Gastrocnemius medialis (tissue), 4 donors: ENCODE results near the gene DEF6.

Experiments used
- POLR2A ChIP-seq, 2 donors: fragments of 450-650 bp; IDR thresholded peaks; one replicate each; pipeline ENCODE4 v1.6.1; 2017; ENCODE audit warnings: antibody characterized with exemption in 2 of 2, mild to moderate bottlenecking in 2 of 2, moderate library complexity in 2 of 2
- TF ChIP-seq, protein P1 (sequence below), 5 experiments: fragments of 450-650 bp in 3 of 5; fragments of 200-600 bp in 2 of 5; sonication (generic) in 2 of 5; IDR thresholded peaks in 4 of 5; conservative IDR thresholded peaks in 1 of 5; 1 replicate in 4 of 5; 2 replicates in 1 of 5; pipeline ENCODE4 v1.5.1; 2016 to 2019; ENCODE audit warnings: antibody characterized with exemption in 5 of 5, mild to moderate bottlenecking in 3 of 5, moderate library complexity in 3 of 5

GRCh38 chr6:35299674-35300073 lies 2.1 kb downstream of the DEF6 start:
- TF ChIP-seq, protein P1, sequence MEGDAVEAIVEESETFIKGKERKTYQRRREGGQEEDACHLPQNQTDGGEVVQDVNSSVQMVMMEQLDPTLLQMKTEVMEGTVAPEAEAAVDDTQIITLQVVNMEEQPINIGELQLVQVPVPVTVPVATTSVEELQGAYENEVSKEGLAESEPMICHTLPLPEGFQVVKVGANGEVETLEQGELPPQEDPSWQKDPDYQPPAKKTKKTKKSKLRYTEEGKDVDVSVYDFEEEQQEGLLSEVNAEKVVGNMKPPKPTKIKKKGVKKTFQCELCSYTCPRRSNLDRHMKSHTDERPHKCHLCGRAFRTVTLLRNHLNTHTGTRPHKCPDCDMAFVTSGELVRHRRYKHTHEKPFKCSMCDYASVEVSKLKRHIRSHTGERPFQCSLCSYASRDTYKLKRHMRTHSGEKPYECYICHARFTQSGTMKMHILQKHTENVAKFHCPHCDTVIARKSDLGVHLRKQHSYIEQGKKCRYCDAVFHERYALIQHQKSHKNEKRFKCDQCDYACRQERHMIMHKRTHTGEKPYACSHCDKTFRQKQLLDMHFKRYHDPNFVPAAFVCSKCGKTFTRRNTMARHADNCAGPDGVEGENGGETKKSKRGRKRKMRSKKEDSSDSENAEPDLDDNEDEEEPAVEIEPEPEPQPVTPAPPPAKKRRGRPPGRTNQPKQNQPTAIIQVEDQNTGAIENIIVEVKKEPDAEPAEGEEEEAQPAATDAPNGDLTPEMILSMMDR (IDR thresholded peaks at IDR 0.05 in 4 of 5, conservative IDR thresholded peaks at IDR 0.05 in 1 of 5): no peak
- TF ChIP-seq POLR2A (IDR thresholded peaks at IDR 0.05): no peak
